Astrocyte of the cerebellum (primary cell): ENCODE results near the gene VASP.
A peak's percentile ranks its signal among the peaks of the same experiment; 100 is the strongest.

Source experiments
- DNase-seq: peaks from one replicate; pipeline ENCODE4 v3.0.0-alpha.2; 2011; ENCODE audit warnings: low read depth
- H3K4me3 ChIP-seq: 2 replicates; pipeline ENCODE4 v1.5.1; 2011; ENCODE audit warnings: mild to moderate bottlenecking, low read depth, low read length, moderate library complexity
- in situ Hi-C: cut with HindIII; loops from 2 replicates; pipeline ENCODE4 v1.10.0; 2017; ENCODE audit warnings: low sequenced_read_pairs
- TF ChIP-seq, protein P1 (sequence below): IDR thresholded peaks from 2 replicates; pipeline ENCODE4 v1.5.1; 2012; ENCODE audit warnings: low read length, low read depth, moderate library complexity, mild to moderate bottlenecking; ENCODE audit errors: missing control alignments

VASP gene

DNA sequence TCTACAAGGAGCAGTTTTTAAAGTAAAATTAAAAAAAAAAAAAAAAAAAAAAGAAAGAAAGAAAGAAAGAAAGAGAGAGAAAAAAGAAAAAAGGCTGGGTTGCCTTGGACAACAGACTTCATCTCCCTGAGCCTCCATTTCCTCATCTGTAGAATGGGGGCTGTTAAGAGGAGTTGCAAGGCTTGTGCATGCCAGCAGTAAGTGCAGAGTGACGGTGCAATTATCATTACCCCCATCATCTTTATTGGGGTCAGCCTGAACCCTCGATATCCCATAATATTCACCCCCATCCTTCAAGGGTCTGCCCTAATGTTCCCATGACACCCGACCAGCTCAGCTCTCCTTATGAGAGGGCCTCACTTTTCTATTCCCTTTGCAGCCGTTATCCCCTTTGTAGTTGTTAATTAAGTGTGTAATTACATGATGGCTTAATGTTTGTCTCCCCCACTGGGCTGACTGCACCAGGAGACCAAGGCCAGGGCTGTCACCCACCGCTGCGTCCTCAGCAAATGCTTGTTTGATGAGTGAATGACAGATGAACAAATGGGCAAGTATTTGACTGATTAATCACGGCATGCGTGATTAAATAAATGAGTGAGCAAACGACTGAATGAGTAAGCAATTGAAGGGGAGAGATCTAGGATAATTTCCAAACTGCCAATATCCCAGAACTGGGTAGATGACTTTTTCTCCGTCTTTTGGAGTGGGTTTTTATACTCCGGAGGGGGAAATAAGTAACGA, 29.4 kb upstream of the VASP start:
- TF ChIP-seq, protein P1, sequence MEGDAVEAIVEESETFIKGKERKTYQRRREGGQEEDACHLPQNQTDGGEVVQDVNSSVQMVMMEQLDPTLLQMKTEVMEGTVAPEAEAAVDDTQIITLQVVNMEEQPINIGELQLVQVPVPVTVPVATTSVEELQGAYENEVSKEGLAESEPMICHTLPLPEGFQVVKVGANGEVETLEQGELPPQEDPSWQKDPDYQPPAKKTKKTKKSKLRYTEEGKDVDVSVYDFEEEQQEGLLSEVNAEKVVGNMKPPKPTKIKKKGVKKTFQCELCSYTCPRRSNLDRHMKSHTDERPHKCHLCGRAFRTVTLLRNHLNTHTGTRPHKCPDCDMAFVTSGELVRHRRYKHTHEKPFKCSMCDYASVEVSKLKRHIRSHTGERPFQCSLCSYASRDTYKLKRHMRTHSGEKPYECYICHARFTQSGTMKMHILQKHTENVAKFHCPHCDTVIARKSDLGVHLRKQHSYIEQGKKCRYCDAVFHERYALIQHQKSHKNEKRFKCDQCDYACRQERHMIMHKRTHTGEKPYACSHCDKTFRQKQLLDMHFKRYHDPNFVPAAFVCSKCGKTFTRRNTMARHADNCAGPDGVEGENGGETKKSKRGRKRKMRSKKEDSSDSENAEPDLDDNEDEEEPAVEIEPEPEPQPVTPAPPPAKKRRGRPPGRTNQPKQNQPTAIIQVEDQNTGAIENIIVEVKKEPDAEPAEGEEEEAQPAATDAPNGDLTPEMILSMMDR: no peak
- DNase-seq: no peak
- peak overlapping the region; percentile 43 for H3K4me3 ChIP-seq
- in situ Hi-C loops: no loop called here

DNA sequence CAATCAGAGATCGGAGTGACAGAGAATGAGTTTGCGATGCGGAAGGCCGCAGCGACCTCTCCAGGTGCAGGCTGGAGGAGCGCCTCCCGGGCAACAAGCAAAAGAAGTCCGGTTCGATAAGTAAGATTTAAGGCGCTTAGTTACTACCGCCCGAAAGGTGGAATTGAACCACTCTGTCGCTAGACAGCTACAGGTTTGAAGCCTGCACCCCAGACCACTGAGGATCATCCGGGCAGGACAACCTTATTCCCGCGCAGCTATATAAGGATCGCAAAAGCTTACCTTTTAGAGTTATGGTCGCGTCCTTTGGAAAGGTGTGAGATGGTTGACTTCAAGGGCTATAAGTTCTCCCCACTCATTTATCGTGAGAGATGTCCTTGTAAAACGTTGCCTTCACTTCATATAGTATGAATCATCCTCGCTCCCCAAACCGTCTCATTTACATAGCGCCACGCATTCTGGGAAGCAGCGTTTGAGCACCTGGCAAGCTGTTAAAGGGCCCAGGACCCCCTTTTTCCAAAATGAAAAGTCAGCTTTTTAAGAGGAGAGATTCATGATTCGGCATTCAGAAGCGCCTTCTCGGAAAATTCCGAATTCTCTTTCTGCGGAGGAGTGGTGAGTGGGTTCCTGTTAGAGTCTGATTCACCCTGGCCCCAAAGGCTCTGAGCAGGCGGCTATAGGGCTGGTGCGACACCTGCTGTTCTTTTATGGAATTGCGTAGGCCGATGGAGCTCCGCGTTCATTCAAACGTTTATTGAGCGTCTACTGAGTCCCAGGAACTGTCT, 28.6 kb upstream of the VASP start:
- peak; percentile 86 for DNase-seq
- TF ChIP-seq, protein P1: peak; percentile 97
- peak overlapping the region; percentile 43 for H3K4me3 ChIP-seq
- in situ Hi-C loops: no loop called here

DNA sequence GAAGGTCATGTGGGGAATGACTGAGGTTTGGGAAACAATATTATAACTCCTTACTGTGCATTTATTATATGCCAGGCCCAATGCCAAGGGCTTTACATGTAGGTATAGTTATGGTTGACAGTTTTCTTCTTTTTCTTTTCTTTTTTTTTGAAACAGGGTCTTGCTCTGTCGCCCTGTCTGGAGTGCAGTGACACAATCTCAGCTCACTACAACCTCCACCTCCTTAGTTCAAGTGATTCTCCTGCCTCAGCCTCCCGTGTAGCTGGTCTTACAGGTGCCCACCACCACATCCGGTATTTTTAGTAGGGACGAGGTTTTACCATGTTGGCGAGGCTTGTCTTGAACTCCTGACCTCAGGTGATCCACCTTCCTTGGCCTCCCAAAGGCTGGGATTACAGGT, 24.2 kb upstream of the VASP start:
- TF ChIP-seq, protein P1: no peak
- in situ Hi-C loops: no loop called here
- no peak for DNase-seq

DNA sequence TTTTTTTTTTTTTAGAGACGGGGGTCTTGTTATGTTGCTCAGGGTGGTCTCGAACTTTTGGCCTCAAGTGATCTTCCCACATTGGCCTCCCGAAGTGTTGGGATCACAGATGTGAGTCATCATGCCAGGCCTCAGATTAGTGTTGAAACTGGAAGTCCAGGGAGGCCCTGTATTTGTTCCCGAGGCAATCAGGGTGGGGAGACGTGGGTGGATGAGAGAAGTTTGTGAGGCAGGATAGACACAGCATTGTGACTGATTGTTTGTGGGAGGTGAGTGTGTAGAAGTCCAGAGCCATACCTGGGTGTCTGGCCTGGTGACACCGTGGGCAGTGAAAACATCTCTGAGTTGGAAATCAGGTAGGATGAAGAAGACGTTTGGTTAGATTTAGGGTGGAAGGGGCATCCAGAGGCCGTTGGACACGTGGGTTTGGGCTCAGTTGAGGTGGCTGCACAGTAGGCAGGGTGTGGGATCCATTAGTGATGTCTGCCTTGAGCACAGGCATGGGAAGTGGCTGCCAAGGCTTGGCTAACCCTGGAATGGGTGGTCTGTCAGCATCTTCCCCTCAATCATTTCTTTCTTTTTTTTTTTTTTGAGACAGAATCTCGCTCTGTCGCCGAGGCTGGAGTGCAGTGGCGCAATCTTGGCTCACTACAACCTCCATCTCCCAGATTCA, 22.9 kb upstream of the VASP start:
- TF ChIP-seq, protein P1: no peak
- H3K4me3 ChIP-seq: no peak overlapping the region
- in situ Hi-C loops: no loop called here
- DNase-seq: no peak

More for the DNA sequence above, 24.2 kb upstream of the VASP start:
- H3K4me3 ChIP-seq: no peak overlapping the region

DNA sequence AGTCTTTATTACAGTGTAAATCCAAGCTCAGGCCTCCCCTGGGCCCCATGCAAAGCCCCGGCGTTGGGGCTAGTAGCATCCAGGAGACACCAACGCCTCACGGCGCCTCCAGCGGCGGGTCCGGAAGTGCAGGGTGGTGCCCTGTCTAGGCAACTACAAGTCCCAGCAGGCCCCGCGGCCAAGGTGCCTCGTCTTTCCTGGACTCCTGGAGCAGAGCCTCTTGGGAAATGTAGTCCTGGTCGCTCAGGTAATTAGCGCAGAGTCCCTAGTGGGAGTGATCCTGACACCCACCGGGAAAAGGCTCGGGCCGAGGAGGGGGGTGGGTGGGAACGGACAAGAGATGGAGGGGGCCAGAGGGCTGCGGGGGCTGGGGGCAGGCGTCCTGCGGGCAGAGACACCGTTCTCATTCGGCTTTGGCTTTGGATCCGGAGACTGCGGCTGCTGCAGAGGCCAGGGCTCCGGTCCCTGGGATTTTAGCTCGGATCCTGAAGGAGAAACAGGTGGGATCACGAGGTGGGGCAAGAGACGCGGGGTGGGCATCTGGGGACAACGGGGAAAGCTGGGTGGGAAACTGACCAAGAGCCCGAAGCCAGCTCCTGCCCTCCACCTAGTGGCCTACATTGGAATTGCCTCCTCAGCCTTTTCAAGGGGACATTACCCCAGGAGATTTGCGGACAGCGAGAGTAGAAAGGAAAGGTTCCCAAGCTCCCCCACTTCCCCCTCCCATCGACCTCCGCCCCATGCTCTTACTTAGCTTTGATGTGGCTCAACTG, 21.8 kb upstream of the VASP start:
- in situ Hi-C loops: no loop called here
- peak; percentile 92 for DNase-seq
- peak overlapping the region; percentile 57 for H3K4me3 ChIP-seq
- TF ChIP-seq, protein P1: peak; percentile 87

DNA sequence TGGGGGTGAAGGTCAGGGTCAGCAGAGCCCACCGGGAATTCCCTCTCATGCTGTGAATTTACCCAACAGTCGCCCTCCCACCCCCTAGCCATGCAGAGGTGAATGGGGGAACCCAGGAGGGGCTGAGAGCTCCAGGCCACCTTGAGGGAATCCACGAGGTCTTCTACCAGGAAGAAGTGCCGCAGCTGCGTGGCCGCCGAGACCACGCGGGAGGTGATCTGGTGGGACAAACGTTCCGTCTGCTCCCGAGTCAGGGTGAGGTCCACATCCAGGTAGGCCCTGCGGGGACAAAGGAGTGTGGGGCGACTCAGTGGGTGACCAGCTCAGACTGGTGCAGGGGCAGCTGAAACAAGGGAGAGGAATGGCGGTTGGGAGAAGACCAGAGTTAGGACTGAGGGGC, 18.6 kb upstream of the VASP start:
- DNase-seq: no peak
- in situ Hi-C loops: no loop called here
- TF ChIP-seq, protein P1: no peak
- H3K4me3 ChIP-seq: no peak overlapping the region
